ENCODE results near the gene SLC22A23. TPM values are rescaled to one million over a fixed set of nuclear protein-coding genes. Genes with fewer than 3 reads are reported as not detected.

SLC22A23 gene
- total RNA-seq, 1 experiment from 2014 or later: 38.2 TPM

DNA sequence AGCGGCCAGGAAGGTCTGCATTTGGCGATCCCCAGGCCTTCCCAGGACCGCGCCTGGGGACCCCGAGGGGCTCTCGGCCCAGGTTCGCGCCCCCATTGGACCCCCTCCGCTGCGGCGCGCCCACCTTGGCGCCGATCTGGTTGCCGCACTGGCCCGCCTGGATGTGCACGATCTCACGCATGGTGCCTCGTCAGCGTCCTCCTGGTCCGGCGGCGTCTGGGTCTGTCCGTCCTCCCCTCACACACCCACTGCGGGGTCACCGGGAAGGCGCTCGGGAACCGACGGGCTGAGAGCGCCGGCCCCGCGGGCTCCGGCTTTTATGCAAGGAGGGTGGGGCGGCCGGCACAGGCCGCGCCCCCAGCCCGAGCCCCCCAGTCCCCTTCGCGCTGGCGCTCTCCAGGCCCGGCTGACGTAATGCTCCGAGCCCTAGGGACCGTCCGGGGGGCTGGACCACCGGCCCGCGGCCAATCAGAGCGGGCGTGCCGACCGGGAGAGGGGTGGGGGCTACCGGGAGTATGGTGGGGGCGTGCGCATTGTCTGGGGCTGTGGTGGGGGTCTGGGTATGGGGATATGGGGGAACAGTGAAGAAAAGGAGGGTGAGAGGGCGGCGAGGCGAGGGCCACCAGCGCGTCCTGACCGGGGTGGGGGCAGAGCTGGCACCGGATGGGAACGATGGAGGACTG, 229.3 kb downstream of the SLC22A23 start, which contains the start of gene TUBB2B:
Gene TUBB2B, minus strand, starts transcription at position 291 of the 683 bp plus-strand sequence. Its CDS starts 110 bp downstream, at position 181.
- ChIA-PET CTCF (interaction anchor here (0.6 to 5.2 kb wide), 11 partner anchors 12 to 70 kb away, joined by 3 to 65 read pairs (median 4); partner anchors contain the start of genes PSMG4 and TUBB2A), POLR2A (interaction anchor here (1.0 to 2.4 kb wide), 6 partner anchors 19 to 70 kb away, joined by 3 to 9 read pairs (median 6); partner anchors contain the start of genes PSMG4 and TUBB2A)
- peak; percentile 71 for ATAC-seq
- Mint-ChIP-seq H3K27ac (peak within 1 kb of the TSS; percentile 98), H3K4me1 (peaks cover 42% of the 10 kb centered on the region), H3K27me3 (ENCODE audit: low read depth) (peaks cover 23% of the 10 kb centered on the region), H3K9me3 (no peaks in the 10 kb centered on the region), H3K36me3 (peaks cover 23% of the 10 kb centered on the region), H3K4me3 (peak within 1 kb of the TSS; percentile 89)
- peak; percentile 91 for DNase-seq (ENCODE audit: low spot score)
- TF ChIP-seq GRHL2 (CRISPR knock-in tag; IDR thresholded peaks at IDR 0.05; ENCODE audit: insufficient replicate concordance, severe bottlenecking): no peak
- no peak for TF ChIP-seq HMGA2 (CRISPR knock-in tag; IDR thresholded peaks at IDR 0.05)
- no peak for TF ChIP-seq ZNF121 (CRISPR knock-in tag; IDR thresholded peaks at IDR 0.05)
- TF ChIP-seq, protein P1, sequence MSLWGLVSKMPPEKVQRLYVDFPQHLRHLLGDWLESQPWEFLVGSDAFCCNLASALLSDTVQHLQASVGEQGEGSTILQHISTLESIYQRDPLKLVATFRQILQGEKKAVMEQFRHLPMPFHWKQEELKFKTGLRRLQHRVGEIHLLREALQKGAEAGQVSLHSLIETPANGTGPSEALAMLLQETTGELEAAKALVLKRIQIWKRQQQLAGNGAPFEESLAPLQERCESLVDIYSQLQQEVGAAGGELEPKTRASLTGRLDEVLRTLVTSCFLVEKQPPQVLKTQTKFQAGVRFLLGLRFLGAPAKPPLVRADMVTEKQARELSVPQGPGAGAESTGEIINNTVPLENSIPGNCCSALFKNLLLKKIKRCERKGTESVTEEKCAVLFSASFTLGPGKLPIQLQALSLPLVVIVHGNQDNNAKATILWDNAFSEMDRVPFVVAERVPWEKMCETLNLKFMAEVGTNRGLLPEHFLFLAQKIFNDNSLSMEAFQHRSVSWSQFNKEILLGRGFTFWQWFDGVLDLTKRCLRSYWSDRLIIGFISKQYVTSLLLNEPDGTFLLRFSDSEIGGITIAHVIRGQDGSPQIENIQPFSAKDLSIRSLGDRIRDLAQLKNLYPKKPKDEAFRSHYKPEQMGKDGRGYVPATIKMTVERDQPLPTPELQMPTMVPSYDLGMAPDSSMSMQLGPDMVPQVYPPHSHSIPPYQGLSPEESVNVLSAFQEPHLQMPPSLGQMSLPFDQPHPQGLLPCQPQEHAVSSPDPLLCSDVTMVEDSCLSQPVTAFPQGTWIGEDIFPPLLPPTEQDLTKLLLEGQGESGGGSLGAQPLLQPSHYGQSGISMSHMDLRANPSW (CRISPR knock-in tag; conservative IDR thresholded peaks at IDR 0.05; ENCODE audit: low read depth): no peak
- TF ChIP-seq CTCF (IDR thresholded peaks at IDR 0.05): no peak
- no peak for TF ChIP-seq USF2 (CRISPR knock-in tag; IDR thresholded peaks at IDR 0.05)
- no peak for TF ChIP-seq PRDM15 (CRISPR knock-in tag; IDR thresholded peaks at IDR 0.05)
- TF ChIP-seq, protein P2, sequence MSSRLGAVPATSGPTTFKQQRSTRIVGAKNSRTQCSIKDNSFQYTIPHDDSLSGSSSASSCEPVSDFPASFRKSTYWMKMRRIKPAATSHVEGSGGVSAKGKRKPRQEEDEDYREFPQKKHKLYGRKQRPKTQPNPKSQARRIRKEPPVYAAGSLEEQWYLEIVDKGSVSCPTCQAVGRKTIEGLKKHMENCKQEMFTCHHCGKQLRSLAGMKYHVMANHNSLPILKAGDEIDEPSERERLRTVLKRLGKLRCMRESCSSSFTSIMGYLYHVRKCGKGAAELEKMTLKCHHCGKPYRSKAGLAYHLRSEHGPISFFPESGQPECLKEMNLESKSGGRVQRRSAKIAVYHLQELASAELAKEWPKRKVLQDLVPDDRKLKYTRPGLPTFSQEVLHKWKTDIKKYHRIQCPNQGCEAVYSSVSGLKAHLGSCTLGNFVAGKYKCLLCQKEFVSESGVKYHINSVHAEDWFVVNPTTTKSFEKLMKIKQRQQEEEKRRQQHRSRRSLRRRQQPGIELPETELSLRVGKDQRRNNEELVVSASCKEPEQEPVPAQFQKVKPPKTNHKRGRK (CRISPR knock-in tag; IDR thresholded peaks at IDR 0.05; ENCODE audit: borderline replicate concordance): no peak
- TF ChIP-seq GABPB1 (CRISPR knock-in tag; IDR thresholded peaks at IDR 0.05): peak; percentile 88
- TF ChIP-seq, protein P3, sequence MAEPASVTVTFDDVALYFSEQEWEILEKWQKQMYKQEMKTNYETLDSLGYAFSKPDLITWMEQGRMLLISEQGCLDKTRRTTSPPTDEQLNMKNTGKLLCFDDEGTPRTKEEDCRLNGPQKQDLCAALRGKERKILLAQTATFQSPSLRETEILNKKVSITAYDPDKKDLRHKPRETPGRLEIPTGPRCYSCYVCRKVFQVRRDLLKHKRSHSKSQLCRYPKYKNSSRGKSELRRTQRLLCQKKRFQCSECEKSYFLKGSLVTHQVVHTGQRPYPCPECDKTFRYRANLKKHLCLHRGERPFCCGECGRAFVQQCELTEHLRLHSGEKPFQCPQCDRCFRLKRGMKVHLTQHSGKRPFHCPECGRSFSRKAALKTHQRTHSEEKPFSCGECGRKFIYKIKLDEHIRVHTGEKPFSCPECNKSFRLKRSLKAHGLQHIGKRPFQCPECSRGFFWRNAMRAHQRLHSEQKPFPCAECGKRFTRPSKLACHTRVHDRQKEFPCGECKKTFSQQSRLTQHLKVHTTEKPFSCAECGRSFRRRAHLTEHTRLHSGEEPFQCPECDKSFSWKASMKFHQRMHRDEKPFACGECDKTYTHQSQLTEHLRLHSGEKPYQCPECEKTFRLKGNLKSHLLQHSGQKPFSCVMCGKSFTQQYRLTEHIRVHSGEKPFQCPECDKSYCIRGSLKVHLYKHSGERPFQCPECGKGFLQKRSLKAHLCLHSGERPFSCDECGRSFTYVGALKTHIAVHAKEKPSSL (CRISPR knock-in tag; conservative IDR thresholded peaks at IDR 0.05): no peak
- TF ChIP-seq ZSCAN18 (CRISPR knock-in tag; IDR thresholded peaks at IDR 0.05): no peak
- no peak for TF ChIP-seq ZNF396 (CRISPR knock-in tag; IDR thresholded peaks at IDR 0.05; ENCODE audit: borderline replicate concordance)
- TF ChIP-seq SOX15 (CRISPR knock-in tag; IDR thresholded peaks at IDR 0.05): no peak
- TF ChIP-seq ZNF423 (CRISPR knock-in tag; IDR thresholded peaks at IDR 0.05): peak; percentile 64; the same call in 1 of the 2 replicates
- no peak for TF ChIP-seq ELF4 (CRISPR knock-in tag; IDR thresholded peaks at IDR 0.05; ENCODE audit: low read depth)
- TF ChIP-seq SMAD3 (CRISPR knock-in tag; IDR thresholded peaks at IDR 0.05; ENCODE audit: borderline replicate concordance): 0 out of 2 replicates have a peak, but pooled peaks have one; percentile 54
- TF ChIP-seq, protein P4, sequence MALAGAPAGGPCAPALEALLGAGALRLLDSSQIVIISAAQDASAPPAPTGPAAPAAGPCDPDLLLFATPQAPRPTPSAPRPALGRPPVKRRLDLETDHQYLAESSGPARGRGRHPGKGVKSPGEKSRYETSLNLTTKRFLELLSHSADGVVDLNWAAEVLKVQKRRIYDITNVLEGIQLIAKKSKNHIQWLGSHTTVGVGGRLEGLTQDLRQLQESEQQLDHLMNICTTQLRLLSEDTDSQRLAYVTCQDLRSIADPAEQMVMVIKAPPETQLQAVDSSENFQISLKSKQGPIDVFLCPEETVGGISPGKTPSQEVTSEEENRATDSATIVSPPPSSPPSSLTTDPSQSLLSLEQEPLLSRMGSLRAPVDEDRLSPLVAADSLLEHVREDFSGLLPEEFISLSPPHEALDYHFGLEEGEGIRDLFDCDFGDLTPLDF (CRISPR knock-in tag; IDR thresholded peaks at IDR 0.05): no peak
- TF ChIP-seq, protein P5, sequence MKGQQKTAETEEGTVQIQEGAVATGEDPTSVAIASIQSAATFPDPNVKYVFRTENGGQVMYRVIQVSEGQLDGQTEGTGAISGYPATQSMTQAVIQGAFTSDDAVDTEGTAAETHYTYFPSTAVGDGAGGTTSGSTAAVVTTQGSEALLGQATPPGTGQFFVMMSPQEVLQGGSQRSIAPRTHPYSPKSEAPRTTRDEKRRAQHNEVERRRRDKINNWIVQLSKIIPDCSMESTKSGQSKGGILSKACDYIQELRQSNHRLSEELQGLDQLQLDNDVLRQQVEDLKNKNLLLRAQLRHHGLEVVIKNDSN (CRISPR knock-in tag; IDR thresholded peaks at IDR 0.05): peak; percentile 12; the same call in 1 of the 2 replicates
- no peak for TF ChIP-seq ZNF219 (CRISPR knock-in tag; IDR thresholded peaks at IDR 0.05; ENCODE audit: borderline replicate concordance)
